ENCODE measurements around the gene PDE4D. TPM values are rescaled to one million over a fixed set of nuclear protein-coding genes. Genes with fewer than 3 reads are reported as not detected.

The PDE4D gene
- polyA plus RNA-seq, 1 donor (not counting 4 experiments of a cell fraction or from before 2014, with no cell fraction given): 3.6 TPM

DNA sequence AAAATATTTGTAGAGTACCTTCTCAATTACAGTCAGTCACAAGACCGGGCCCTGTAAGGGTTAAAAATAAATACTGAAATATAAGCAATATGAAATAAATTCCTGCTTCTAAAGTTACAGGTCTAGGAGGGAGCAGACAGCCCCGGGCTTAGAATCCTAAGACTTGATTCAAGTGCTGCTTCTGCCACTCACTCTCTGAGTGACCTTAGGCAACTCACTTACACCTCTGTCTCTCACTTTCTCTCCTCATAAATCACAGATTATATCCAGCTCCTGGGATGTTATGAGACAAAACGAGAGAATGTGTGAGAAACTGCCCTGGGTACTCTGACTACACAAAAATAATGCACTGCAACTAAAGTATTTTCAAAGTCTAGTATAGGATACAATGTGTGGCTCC is 101.9 kb downstream of the PDE4D start:
- Histone ChIP-seq H3K9ac (ENCODE audit: control insufficient read depth, extremely low read depth, insufficient read depth, low read length) (no peak overlapping the region), H2AFZ (ENCODE audit: control insufficient read depth, low read length) (no peak overlapping the region), H3K27ac (ENCODE audit: control insufficient read depth, insufficient read depth, low read length) (no peak overlapping the region), H3K4me1 (ENCODE audit: control insufficient read depth, extremely low read depth, insufficient read depth, low read length) (peaks cover 36% of the 10 kb centered on the region), H3K4me2 (ENCODE audit: control insufficient read depth, extremely low read depth, insufficient read depth, low read depth, low read length) (no peak overlapping the region), H3K9me1 (ENCODE audit: control insufficient read depth, extremely low read depth, insufficient read depth, low read length) (no peaks in the 10 kb centered on the region), H4K20me1 (ENCODE audit: control insufficient read depth, extremely low read depth, insufficient read depth, low read length) (no peaks in the 10 kb centered on the region), H3K4me3 (ENCODE audit: control insufficient read depth in 2 of 3, extremely low read depth in 1 of 3, insufficient read depth in 2 of 3, low read depth in 1 of 3, low read length in 3 of 3) (no peak overlapping the region), H3K27me3 (ENCODE audit: control insufficient read depth, extremely low read depth, insufficient read depth, low read length) (no peaks in the 10 kb centered on the region), H3K9me3 (ENCODE audit: control insufficient read depth, low read depth, low read length) (no peaks in the 10 kb centered on the region), H3K36me3 (ENCODE audit: control insufficient read depth in 2 of 2, extremely low read depth in 1 of 2, insufficient read depth in 2 of 2, low read length in 2 of 2) (no peaks in the 10 kb centered on the region), H3K79me2 (ENCODE audit: control insufficient read depth, insufficient read depth, low read length) (no peaks in the 10 kb centered on the region)
- dilution Hi-C loops (cut with MboI; ENCODE audit: extremely low pct_ligation_motif_present, low sequenced_read_pairs): no loop called here
- no peak for TF ChIP-seq EZH2 (IDR thresholded peaks at IDR 0.05; ENCODE audit: low read length)
- TF ChIP-seq, protein P1, sequence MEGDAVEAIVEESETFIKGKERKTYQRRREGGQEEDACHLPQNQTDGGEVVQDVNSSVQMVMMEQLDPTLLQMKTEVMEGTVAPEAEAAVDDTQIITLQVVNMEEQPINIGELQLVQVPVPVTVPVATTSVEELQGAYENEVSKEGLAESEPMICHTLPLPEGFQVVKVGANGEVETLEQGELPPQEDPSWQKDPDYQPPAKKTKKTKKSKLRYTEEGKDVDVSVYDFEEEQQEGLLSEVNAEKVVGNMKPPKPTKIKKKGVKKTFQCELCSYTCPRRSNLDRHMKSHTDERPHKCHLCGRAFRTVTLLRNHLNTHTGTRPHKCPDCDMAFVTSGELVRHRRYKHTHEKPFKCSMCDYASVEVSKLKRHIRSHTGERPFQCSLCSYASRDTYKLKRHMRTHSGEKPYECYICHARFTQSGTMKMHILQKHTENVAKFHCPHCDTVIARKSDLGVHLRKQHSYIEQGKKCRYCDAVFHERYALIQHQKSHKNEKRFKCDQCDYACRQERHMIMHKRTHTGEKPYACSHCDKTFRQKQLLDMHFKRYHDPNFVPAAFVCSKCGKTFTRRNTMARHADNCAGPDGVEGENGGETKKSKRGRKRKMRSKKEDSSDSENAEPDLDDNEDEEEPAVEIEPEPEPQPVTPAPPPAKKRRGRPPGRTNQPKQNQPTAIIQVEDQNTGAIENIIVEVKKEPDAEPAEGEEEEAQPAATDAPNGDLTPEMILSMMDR (optimal IDR thresholded peaks at IDR 0.05 in 1 of 3, IDR thresholded peaks at IDR 0.05 in 1 of 3, conservative IDR thresholded peaks at IDR 0.05 in 1 of 3; ENCODE audit: extremely low read depth in 1 of 3, insufficient read depth in 2 of 3, low read length in 3 of 3): no peak
- DNase-seq (ENCODE audit: low read depth, low spot score): no peak
- no peak for FAIRE-seq

DNA sequence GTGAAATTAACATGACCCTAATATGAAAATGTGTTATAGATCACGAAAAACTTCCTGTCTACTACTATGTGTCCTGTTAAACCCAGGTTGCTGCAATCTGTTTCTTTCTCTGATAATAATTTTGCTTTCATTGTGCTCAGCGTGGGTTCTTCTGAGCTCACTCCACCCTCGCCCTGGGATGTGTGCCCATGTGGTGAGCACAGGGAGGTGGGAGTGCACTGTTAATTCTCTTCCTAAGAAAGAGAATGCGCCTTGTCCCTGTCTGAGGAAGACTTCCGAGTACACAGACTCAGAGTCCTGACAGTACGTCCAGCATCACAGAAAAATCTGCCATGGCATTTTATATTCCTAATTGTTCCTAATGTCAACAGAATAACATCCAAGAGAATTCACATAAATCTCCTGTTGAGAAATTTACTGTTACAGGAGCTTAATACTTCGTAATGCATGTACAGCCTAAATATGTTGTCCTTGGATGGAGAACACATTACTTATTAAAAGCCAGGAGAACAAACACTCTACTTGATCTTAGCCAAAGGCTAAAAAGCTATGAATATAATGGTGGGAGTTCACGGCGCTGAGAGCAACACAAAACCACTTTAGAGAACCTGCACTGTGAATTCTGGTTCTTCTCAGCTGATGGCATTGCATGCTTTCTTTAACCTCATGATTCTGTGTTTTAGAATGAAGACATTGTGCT is 102.6 kb downstream of the PDE4D start:
- no peak for TF ChIP-seq EZH2 (IDR thresholded peaks at IDR 0.05; ENCODE audit: low read length)
- TF ChIP-seq, protein P1 (optimal IDR thresholded peaks at IDR 0.05 in 1 of 3, IDR thresholded peaks at IDR 0.05 in 1 of 3, conservative IDR thresholded peaks at IDR 0.05 in 1 of 3; ENCODE audit: extremely low read depth in 1 of 3, insufficient read depth in 2 of 3, low read length in 3 of 3): no peak
- Histone ChIP-seq H3K27me3 (ENCODE audit: control insufficient read depth, extremely low read depth, insufficient read depth, low read length) (no peaks in the 10 kb centered on the region), H3K4me1 (ENCODE audit: control insufficient read depth, extremely low read depth, insufficient read depth, low read length) (peaks cover 43% of the 10 kb centered on the region), H3K9me3 (ENCODE audit: control insufficient read depth, low read depth, low read length) (no peaks in the 10 kb centered on the region), H3K27ac (ENCODE audit: control insufficient read depth, insufficient read depth, low read length) (no peak overlapping the region), H3K9ac (ENCODE audit: control insufficient read depth, extremely low read depth, insufficient read depth, low read length) (no peak overlapping the region), H2AFZ (ENCODE audit: control insufficient read depth, low read length) (no peak overlapping the region), H4K20me1 (ENCODE audit: control insufficient read depth, extremely low read depth, insufficient read depth, low read length) (no peaks in the 10 kb centered on the region), H3K4me3 (ENCODE audit: control insufficient read depth in 2 of 3, extremely low read depth in 1 of 3, insufficient read depth in 2 of 3, low read depth in 1 of 3, low read length in 3 of 3) (no peak overlapping the region), H3K79me2 (ENCODE audit: control insufficient read depth, insufficient read depth, low read length) (no peaks in the 10 kb centered on the region), H3K4me2 (ENCODE audit: control insufficient read depth, extremely low read depth, insufficient read depth, low read depth, low read length) (no peak overlapping the region), H3K36me3 (ENCODE audit: control insufficient read depth in 2 of 2, extremely low read depth in 1 of 2, insufficient read depth in 2 of 2, low read length in 2 of 2) (no peaks in the 10 kb centered on the region), H3K9me1 (ENCODE audit: control insufficient read depth, extremely low read depth, insufficient read depth, low read length) (no peaks in the 10 kb centered on the region)
- FAIRE-seq (no peak), DNase-seq (ENCODE audit: low read depth, low spot score) (no peak)
- dilution Hi-C loops (cut with MboI; ENCODE audit: extremely low pct_ligation_motif_present, low sequenced_read_pairs): no loop called here
